AG20443 (cell line): Measurements from ENCODE around the gene TSPAN4.

Experiments
- DNase-seq: peaks from one replicate; pipeline ENCODE4 v3.0.0; 2012; ENCODE audit warnings: low spot score, mixed read lengths

Gene TSPAN4

DNA sequence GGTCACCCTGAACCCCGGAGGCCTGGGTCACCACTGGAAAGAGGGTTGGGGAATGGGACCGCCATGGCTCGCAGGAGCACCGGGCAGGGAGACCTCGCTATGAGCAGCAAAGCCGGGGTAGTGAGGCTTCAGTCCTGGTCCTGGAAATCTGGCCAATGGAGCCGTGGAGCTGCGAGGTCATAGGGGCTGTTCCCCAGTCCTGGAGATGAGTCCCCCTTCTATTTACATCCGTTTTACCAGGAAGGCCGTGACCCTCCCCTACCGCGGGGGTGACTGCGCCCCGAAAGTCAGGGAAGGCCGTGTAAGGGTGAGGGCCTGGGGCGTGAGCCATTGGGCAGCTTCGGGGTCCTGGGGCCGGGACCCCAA lies 38.1 kb upstream of the TSPAN4 start:
- no peak for DNase-seq

DNA sequence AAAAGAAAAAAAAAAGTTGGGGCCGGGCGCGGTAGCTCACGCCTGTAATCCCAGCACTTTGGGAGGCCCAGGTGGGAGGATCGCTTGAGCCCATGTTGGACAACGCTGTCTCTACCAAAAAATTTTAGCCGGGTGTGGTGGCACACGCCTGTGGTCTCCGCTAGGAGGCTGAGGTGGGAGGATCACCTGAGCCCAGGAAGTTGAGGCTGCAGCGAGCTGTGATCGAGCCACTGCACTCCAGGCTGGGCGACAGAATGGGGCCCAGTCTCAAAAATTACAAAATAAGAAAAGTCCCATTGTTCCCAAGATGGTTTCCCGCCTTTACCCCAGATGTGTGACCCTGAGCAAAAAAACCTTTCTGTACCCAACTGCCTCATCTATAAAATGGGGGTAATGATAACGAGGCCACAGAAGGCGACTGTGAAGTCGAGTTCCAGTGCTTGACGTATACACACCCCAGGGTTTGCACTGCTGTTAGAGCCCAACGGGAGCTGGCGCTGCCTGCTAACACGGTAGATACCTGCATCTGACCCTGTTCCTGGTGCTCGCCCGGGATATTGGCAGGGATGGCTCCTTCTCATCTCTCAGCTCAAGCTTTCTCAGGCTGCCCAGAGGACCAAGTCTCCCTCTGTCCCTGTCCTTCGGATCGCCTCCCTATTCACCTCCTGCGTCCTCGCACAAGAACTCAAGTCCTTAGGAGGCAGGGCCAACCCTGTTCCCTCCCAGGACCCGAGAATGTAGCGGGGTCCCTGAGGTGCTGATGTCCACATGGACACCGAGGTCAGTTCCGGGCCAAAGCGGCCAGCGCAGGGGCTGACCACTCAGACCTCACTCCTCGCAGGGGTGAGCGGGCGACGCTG lies 34.0 kb upstream of the TSPAN4 start:
- peak; percentile 88 for DNase-seq

DNA sequence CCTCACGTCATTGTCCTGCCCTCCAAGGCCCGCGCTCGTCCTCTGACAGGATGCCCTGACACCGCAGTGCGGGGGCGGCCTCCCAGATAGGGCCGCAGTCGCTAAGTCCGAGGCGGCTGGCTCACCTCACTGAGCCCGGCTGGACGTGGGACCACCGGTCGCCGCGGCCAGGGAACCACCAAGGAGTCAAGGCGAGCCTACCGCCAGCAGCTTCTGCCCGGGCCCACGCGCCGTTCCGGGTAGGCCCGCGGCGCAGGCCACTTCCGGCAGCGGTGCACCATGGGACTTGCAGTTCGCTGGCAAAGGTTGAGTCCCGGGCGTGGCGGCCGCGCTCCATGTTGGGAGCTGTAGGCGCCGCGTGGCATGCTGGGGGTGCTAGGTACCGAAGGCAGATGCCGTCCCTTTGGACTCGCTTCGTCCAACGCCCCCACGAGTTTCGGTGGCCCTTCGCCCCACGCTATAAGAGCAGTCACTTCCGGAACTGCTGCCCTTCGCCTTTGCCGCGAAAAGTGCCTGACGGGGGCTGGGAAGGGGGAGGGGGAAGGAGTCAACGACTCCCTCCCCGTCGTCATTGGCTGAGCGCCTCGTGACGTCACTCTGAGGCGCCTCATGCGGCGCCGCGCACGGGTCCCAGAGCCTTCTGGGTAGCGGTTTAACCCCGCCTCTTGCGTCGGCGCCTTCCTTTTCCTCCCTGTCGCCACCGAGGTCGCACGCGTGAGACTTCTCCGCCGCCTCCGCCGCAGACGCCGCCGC lies 33.2 kb upstream of the TSPAN4 start, which contains the start of gene RPLP2:
Gene RPLP2 (plus strand): TSS at position 681 of the 753 bp plus-strand sequence. CDS start 268 bp downstream, outside the sequence.
- DNase-seq: peak; percentile 95

DNA sequence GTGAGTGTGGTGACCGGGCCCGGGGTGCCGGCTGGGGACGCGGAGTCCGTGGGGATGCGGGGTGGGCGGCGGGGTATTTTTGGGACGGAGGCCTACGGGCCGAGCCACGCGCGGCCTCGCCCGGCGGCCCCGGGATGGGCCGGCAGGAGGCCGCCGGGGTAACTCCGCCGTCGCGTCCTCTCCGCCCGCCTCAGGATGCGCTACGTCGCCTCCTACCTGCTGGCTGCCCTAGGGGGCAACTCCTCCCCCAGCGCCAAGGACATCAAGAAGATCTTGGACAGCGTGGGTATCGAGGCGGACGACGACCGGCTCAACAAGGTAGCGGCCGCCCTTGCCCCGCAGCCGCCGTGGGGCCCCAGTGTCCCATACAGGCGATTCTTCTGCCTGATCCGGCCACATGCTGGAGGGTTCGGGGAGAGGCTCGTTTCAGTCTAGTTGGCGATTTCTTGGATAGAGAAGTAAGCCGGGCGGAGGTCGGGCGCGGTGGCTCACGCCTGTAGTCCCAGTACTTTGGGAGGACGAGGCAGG lies 32.5 kb upstream of the TSPAN4 start:
- DNase-seq: no peak

DNA sequence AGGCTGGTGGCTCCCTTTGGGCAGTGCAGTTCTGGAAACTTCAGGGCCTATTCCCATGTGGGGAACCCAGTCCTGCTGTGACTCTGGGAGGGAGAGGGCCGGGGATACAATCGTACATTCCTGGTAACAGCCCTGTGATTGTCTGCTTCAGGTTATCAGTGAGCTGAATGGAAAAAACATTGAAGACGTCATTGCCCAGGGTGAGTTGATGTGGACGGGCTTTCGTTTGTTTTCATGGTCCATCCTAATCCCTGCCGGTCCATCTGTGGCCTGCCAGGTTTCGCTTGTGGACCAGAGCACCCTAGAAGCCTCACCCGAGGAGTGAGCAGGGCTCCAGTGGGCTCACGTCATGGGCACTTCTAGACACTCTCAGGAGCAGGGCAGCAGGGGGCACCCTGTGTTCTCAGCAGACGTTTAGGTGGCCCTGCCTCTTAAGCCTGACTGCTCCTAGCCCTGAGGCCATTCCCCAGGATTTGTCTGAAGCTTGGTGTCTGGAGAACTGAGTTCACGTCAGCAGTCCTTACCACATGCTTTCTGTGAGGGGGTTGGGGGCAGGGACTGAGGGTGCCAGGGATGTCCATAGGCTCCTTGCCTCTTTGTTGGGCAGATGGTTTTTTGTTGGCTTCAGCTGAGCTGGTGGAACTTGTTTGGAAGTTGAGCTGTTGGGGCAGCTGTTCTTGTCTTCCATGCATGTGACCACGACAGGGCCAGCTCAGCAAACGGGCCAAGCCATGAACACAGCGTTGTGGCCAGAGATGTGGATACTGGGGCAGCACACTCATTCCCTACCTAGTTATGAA lies 31.0 kb upstream of the TSPAN4 start:
- no peak for DNase-seq

DNA sequence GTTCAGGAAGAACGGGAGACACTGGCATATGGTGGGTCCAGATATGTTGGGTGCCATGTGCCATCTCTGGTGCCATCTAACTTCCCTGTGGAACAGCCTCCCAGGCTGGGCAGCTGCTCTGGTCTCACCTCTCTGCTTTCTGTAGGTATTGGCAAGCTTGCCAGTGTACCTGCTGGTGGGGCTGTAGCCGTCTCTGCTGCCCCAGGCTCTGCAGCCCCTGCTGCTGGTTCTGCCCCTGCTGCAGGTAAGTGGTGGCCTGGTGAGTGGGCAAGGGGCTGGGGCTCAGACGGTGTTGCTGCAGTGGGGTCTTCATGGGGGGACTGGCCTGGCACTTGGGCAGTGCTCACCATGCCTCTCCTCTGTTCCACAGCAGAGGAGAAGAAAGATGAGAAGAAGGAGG lies 30.3 kb upstream of the TSPAN4 start:
- no peak for DNase-seq

DNA sequence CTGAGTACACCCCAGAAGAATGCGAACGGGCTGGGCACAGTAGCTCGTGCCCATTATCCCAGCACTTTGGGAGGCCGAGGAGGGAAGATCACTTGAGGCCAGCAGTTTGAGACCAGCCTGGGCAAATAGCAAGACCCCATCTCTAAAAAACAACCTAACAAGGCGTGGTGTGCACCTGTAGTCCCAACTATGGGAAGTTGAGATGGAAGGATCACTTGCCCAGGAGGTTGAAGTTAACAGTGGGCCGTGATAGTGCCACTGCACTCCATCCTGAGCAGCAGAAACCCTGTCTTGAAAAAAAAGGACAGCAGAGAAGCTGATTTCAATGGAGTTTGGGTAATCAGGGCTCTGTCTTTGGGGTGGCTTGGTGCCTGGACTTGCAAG lies 29.6 kb upstream of the TSPAN4 start:
- DNase-seq: no peak

DNA sequence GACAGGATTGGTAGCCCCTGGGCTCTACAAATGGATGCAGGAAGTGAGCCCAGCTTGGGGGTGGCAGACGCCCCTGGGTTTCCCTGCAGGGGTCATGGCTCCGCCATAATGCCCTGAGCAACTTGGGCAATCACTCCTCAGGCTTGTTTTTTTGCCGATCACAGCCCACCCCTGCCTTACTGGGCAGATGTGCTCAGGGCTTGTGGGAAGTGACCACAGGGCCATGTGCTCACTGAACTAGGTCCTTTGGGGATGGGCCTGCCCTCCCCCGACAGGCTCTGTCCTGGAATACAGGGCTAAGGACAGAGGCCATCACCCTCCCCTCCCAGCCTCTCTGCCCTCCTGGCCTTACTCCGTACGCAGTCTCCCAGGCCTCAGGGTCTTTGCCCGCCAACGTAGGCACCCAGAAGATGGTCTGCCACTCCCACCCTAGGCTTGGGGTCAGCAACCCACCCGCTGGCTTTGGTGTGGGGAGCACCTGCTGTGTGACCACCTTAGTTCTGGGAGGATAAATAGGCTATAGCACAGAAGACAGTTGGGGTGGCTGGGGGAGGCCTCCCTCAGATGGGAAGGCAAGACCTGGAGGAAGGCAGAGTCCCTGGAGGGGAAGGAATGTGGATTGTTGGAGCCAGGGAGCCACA lies 29.1 kb upstream of the TSPAN4 start:
- DNase-seq: no peak

DNA sequence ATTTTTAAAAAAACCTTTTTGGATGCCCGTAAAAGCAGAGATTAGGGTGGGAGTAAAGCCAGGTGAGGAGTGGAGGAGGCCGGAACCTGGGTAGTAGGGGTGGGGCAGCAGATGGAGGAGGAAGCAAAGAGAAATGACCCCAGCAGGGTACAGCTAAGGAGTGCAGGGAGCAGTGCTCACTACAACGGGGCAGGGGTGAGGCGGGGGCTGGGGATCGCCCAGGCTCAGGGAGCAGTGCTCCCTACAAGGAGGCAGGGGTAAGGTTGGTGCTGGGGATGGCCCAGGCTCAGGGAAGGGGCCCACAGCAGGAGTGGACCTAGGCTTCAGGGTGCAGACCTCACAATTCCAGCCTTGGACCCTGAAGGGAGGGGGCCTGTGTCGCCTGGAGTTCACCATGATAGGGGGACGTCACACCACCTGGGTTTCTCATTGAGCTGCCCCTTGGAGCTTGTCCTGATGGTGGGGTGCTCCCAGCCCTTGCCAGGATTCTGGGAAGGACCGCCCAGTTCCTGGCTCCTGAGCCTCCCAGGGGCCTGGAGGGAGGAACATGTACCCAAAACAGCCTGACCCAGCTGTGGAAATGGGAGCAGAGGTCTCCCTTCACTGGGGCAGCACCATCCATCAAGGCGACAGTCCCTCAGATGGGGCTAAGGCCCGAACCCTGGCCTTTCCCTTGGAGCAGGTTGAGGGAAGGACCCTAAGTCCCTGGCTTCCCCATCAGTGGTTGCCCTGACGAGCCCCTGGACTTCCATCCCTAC lies 26.8 kb upstream of the TSPAN4 start:
- no peak for DNase-seq

DNA sequence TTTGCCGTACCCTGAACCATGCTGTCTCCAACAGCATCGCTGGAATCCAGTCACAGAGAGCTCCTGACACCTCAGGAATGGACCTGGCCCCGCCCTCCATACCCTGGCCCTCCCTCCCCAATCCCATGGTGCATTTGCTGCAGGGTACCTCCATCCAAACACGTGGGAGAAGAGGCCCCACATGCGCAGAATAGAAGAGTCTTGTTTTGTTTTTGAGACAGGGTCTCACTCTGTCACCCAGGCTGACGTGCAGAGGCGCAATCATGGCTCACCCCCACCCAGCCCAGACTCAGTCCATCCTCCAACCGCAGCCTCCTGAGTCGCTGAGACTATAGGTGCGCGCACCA lies 26.2 kb upstream of the TSPAN4 start:
- DNase-seq: no peak

DNA sequence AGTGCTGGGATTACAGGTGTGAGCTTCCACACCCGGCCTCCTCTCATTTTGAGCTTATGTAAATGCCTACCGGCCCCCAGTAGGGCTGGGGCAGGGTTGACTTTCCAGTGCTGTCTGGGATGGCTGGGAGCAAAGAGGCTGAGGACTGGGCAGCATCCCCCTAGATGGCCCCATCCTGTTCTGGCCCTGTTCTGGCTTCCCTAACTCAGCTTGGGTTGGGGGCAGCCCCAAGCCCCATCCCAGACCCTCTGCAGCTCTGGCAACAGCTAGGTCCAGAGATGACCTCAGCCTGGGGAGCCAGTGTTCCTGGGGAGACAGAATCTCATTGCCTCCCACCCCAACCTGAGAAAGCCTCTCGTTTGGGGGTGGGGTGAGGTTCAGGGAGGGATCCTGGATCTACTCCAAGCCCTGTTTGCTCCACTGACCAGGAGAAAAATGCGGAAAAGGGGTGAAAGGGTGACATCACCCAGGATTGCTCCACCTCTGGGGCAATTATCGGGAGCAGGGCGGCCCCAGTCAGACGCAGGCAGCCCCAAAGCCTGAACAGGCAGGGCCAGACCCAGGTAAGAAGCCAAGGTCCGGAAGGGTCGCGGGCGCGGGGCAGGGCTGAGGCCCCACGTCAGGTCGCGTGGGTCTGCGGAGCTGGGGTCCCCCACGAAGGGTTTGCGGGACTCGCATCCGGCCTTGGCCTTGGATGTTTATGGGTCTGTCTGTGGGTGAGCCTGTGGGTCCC lies 24.1 kb upstream of the TSPAN4 start, which contains the start of gene PNPLA2:
Gene PNPLA2 (plus strand): TSS at position 519 of the 733 bp plus-strand sequence. CDS start 805 bp downstream, outside the sequence.
- DNase-seq: peak; percentile 84

DNA sequence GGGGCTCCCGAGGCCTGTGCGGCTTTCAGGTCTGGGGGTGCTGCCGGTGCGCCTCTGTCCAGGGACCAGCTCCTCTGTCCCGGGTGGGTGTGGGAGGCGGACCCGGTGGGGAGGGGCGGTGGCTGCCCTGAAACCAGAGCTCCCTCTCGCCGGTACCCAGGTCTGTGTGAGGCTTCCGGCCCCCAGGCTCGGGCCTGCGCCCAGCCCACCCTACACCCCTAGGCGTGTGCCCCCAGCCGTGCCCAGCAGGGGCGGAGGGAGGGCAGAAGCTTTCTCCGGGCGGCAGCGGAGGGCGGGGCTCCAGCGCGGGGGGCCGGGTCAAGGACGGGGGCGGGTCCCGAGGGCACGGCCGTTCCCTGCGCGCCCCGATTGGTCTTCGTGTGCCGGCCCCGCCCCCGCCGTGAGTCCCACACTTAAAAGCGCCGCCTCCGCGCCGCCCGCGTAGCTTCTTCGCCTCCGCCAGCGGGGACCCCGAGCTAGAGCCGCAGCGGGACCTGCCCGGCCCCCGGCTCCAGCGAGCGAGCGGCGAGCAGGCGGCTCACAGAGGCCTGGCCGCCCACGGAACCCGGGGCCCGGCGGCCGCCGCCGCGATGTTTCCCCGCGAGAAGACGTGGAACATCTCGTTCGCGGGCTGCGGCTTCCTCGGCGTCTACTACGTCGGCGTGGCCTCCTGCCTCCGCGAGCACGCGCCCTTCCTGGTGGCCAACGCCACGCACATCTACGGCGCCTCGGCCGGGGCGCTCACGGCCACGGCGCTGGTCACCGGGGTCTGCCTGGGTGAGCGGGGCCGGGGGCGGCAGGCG lies 23.3 kb upstream of the TSPAN4 start:
- DNase-seq: peak; percentile 95

DNA sequence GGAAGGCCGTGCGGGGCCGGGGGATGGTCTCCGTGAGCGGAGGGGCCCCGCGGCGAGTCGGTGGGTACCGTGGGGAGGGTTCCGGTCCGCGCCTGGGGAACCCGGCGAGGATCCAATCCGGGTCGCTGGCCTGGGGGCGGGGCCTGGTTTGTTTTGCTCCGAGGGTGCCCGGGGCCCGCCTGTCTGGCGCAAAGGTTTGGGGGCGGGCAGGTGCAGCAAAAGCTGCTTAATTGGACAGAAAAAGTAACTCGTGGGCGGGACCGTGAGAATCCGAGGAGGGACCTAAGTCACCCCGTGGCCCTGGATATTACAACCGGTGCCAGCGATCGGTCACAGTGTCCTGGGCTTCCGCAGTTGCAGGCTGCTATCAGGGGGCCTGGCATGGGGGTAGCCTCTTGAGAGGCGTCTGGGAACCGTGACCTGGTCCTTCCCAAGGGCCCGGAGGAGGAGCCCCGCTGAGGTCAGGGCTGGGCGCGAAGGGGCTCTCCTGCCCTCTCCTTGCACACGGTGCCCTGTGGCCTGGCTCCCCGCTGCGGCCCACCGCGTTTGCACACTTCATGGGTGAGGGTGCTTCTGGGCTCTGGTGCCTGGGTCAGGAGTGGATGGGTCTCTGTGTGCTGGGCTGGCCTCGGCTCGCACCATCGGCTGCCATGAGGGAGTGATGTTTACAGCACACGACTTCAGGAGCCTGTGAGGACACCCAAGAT lies 22.6 kb upstream of the TSPAN4 start:
- DNase-seq: peak; percentile 58

DNA sequence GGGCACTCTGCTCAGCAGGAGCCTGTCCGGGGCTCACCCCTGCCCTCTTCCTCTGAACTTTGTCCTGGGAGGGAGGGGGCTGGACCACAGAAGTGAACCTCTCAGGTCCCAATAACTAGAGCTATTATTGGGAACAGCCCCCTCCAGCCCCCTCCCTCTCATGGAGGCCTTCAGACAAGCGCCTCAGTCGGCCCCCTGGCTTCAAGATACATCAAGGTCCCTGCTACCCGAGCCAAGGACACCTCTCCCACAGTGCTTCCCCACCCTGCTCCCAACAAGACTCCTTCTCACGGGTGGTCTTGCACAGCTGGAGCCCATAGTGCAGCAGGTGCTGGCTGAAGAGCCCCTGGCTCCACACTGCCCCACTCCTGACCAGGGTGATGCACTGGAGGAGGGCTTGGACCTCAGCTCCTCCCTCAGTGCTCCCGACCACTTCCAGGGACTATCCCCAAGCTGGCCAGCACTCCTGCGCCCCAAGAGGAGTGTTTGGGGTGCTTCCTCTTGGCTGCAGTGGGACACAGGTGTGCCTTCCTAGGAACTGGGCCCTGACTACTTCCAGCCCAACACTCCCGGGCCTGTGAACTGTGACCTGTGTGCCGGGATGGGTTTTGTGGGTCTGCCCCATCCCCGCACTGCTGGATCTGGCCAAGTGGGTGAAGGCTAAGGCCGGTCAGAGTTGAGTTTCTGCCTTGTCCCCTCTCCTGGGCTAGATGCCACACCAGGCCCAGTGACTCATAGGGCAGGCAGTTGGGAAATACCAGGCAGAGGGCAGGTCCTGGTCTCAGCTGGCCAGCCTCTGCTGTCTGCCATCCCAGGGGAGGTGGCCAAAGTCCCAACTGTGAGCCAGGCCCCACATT lies 21.8 kb upstream of the TSPAN4 start:
- DNase-seq: peak; percentile 89

DNA sequence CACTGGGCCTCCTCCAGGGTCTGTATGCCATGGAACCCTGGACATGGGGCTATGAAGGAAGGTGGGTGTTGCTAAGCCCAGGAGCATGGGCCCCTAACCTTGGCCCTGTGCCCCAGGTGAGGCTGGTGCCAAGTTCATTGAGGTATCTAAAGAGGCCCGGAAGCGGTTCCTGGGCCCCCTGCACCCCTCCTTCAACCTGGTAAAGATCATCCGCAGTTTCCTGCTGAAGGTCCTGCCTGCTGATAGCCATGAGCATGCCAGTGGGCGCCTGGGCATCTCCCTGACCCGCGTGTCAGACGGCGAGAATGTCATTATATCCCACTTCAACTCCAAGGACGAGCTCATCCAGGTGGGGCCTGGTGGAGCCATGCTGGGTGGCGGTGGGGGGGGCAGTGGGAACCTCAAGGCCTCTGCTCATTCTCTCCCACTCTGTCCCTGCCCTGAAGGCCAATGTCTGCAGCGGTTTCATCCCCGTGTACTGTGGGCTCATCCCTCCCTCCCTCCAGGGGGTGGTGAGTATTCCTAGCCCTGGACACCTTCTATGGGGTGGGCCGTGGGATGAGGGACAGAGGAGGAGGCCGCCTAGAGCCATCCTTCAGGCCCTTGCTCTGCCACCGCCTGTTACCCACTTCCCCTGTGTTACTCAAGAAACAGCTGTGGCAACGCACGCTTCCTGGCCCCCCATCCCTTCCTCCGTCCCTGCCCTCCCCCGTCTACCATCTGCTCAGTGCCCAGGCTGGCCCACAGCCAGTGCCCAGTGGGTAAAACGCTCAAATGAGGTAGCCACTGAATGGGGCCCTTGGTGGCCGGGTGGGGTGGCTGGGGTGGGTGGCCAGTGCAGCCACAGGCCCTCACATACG lies 20.9 kb upstream of the TSPAN4 start:
- DNase-seq: no peak

DNA sequence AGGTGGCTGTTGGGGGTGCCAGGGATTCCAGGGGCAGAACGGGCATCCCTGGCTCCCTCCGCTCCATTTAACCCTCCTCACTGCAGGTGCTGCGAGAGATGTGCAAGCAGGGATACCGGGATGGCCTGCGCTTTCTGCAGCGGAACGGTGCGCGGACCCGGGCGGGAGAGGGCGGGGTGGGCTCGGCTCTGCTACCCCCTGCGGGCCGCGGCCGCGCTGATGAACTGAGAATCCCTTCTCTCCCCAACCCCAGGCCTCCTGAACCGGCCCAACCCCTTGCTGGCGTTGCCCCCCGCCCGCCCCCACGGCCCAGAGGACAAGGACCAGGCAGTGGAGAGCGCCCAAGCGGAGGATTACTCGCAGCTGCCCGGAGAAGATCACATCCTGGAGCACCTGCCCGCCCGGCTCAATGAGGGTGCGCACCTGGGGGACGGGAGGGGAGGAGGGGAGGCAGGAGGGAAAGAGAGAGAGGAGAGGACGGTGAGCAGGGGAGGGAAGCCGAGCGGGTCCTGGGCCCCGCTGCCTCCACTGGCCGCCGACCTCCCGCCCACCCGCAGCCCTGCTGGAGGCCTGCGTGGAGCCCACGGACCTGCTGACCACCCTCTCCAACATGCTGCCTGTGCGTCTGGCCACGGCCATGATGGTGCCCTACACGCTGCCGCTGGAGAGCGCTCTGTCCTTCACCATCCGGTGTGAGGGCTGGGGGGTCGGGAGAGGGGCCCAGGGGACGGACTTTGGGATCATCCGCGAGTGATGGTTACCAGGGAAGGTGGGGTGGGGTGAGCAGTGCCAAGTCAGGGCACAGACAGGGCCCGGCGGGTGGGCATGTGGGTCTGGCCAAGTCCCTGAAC lies 19.0 kb upstream of the TSPAN4 start:
- DNase-seq: no peak
